HepG2 (cell line): ENCODE data around the gene ZFHX3. TPM values are rescaled to one million over a fixed set of nuclear protein-coding genes. Genes with fewer than 3 reads are reported as not detected.

Experiments used
- AGO2 ChIP-seq: fragments of 200-400 bp; formaldehyde crosslinking; optimal IDR thresholded peaks from 2 replicates; pipeline ENCODE3; 2017; ENCODE audit warnings: mild to moderate bottlenecking, low read depth, low read length, moderate library complexity
- CEBPG ChIP-seq: IDR thresholded peaks from 2 replicates; pipeline ENCODE4 v1.6.1; 2016
- POLR2AphosphoS2 ChIP-seq: IDR thresholded peaks from 2 replicates; pipeline ENCODE4 v1.6.1; 2011; ENCODE audit warnings: low read depth, low read length, improper control_type of control experiment
- SNAI1 ChIP-seq: sonication (generic); formaldehyde crosslinking; IDR thresholded peaks from 2 replicates; pipeline ENCODE4 v1.5.0; 2020; ENCODE audit warnings: mild to moderate bottlenecking, missing genetic modification reagents, borderline replicate concordance
- SOX5 ChIP-seq: IDR thresholded peaks from 2 replicates; pipeline ENCODE4 v1.6.1; 2016; ENCODE audit warnings: borderline replicate concordance
- ZBTB3 ChIP-seq: sonication (generic); formaldehyde crosslinking; IDR thresholded peaks from 2 replicates; pipeline ENCODE4 v1.4.0; 2020; ENCODE audit warnings: low read depth, mild to moderate bottlenecking, moderate library complexity, missing genetic modification reagents, borderline replicate concordance
- ZNF253 ChIP-seq: sonication (generic); formaldehyde crosslinking; IDR thresholded peaks from 2 replicates; pipeline ENCODE4 v1.8.0; 2022; ENCODE audit warnings: mild to moderate bottlenecking, missing genetic modification reagents, borderline replicate concordance
- polyA plus RNA-seq, 8 experiments: library from polyadenylated mRNA; depleted of rRNA in 3 of 8; stranded (reverse) in 7 of 8; unstranded in 1 of 8; fragments of >200 nt; fragmentation: Illumina TruSeq in 4 of 8; extraction: Trizol in 4 of 8; gene quantifications; 2 replicates each; pipeline versions ENCODE4 v1.2.1 to v1.2.3, GENCODE V29; 2011 to 2016; ENCODE audit warnings: low read depth in 4 of 8, missing spikeins in 1 of 8, mixed read lengths in 1 of 8; ENCODE audit not compliant: insufficient read depth in 1 of 8
- total RNA-seq, 5 experiments: library from RNA; depleted of rRNA; stranded (reverse); fragments of >200 nt; fragmentation: Illumina TruSeq; extraction: Trizol; gene quantifications; 2 replicates each; pipeline ENCODE4 v1.2.3, GENCODE V29; 2016; ENCODE audit warnings: low read depth in 1 of 5
- TF ChIP-seq, protein P1 (sequence below), 2 experiments: fragments of 450-650 bp in 1 of 2; sonication (generic) in 1 of 2; formaldehyde crosslinking in 1 of 2; IDR thresholded peaks; 2 replicates each; pipeline versions ENCODE4 v1.6.1 to v1.8.0; 2016 to 2022; ENCODE audit warnings: antibody characterized with exemption in 1 of 2, mild to moderate bottlenecking in 1 of 2, missing genetic modification reagents in 1 of 2
- TF ChIP-seq, protein P2 (sequence below): sonication (generic); formaldehyde crosslinking; IDR thresholded peaks from 2 replicates; pipeline ENCODE4 v1.4.0; 2020; ENCODE audit warnings: missing genetic modification reagents, borderline replicate concordance
- TF ChIP-seq, protein P3 (sequence below): conservative IDR thresholded peaks from 2 replicates; pipeline ENCODE4 v1.6.1; 2018; ENCODE audit warnings: missing genetic modification reagents
- TF ChIP-seq, protein P4 (sequence below): sonication (generic); formaldehyde crosslinking; IDR thresholded peaks from 2 replicates; pipeline ENCODE4 v1.9.0; 2021; ENCODE audit warnings: missing genetic modification reagents, mild to moderate bottlenecking, borderline replicate concordance
- TF ChIP-seq, protein P5 (sequence below): sonication (generic); formaldehyde crosslinking; IDR thresholded peaks from 2 replicates; pipeline ENCODE4 v1.4.0; 2020; ENCODE audit warnings: mild to moderate bottlenecking, missing genetic modification reagents

ZFHX3 gene
- total and polyA plus RNA-seq, 2 of the 13 experiments (the other 11 are each of a cell fraction or from before 2014, with no cell fraction given): 5.0 to 6.0 TPM

DNA sequence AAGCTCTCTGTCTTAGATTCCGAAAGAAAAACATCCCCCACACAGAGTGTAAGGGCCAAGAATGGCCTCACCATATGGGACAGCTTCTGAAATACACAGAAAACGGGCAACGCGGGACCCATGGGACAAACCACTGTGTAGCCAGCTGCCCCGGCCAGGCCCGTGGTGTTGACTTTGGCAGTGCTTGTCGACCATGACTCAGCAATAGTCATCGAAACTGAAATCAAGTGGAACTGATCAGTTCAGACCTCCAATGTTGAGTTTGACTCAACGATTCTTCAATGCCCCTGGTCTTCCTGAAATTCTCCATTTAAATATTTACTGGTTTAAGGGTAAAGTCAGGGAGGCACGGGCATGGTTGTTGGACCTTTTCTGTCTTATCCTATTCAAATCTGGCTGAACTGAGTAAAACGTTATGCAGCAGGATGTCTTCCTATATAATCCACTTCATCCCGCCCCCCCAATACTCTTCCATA is 27.5 kb downstream of the ZFHX3 start (continued):
- TF ChIP-seq, protein P1, sequence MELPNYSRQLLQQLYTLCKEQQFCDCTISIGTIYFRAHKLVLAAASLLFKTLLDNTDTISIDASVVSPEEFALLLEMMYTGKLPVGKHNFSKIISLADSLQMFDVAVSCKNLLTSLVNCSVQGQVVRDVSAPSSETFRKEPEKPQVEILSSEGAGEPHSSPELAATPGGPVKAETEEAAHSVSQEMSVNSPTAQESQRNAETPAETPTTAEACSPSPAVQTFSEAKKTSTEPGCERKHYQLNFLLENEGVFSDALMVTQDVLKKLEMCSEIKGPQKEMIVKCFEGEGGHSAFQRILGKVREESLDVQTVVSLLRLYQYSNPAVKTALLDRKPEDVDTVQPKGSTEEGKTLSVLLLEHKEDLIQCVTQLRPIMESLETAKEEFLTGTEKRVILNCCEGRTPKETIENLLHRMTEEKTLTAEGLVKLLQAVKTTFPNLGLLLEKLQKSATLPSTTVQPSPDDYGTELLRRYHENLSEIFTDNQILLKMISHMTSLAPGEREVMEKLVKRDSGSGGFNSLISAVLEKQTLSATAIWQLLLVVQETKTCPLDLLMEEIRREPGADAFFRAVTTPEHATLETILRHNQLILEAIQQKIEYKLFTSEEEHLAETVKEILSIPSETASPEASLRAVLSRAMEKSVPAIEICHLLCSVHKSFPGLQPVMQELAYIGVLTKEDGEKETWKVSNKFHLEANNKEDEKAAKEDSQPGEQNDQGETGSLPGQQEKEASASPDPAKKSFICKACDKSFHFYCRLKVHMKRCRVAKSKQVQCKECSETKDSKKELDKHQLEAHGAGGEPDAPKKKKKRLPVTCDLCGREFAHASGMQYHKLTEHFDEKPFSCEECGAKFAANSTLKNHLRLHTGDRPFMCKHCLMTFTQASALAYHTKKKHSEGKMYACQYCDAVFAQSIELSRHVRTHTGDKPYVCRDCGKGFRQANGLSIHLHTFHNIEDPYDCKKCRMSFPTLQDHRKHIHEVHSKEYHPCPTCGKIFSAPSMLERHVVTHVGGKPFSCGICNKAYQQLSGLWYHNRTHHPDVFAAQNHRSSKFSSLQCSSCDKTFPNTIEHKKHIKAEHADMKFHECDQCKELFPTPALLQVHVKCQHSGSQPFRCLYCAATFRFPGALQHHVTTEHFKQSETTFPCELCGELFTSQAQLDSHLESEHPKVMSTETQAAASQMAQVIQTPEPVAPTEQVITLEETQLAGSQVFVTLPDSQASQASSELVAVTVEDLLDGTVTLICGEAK (IDR thresholded peaks at IDR 0.05): no peak
- TF ChIP-seq, protein P1 (CRISPR knock-in tag; IDR thresholded peaks at IDR 0.05): peak; percentile 36; the same call in 1 of the 2 replicates
- TF ChIP-seq, protein P2, sequence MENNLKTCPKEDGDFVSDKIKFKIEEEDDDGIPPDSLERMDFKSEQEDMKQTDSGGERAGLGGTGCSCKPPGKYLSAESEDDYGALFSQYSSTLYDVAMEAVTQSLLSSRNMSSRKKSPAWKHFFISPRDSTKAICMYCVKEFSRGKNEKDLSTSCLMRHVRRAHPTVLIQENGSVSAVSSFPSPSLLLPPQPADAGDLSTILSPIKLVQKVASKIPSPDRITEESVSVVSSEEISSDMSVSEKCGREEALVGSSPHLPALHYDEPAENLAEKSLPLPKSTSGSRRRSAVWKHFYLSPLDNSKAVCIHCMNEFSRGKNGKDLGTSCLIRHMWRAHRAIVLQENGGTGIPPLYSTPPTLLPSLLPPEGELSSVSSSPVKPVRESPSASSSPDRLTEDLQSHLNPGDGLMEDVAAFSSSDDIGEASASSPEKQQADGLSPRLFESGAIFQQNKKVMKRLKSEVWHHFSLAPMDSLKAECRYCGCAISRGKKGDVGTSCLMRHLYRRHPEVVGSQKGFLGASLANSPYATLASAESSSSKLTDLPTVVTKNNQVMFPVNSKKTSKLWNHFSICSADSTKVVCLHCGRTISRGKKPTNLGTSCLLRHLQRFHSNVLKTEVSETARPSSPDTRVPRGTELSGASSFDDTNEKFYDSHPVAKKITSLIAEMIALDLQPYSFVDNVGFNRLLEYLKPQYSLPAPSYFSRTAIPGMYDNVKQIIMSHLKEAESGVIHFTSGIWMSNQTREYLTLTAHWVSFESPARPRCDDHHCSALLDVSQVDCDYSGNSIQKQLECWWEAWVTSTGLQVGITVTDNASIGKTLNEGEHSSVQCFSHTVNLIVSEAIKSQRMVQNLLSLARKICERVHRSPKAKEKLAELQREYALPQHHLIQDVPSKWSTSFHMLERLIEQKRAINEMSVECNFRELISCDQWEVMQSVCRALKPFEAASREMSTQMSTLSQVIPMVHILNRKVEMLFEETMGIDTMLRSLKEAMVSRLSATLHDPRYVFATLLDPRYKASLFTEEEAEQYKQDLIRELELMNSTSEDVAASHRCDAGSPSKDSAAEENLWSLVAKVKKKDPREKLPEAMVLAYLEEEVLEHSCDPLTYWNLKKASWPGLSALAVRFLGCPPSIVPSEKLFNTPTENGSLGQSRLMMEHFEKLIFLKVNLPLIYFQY: no peak
- TF ChIP-seq, protein P3, sequence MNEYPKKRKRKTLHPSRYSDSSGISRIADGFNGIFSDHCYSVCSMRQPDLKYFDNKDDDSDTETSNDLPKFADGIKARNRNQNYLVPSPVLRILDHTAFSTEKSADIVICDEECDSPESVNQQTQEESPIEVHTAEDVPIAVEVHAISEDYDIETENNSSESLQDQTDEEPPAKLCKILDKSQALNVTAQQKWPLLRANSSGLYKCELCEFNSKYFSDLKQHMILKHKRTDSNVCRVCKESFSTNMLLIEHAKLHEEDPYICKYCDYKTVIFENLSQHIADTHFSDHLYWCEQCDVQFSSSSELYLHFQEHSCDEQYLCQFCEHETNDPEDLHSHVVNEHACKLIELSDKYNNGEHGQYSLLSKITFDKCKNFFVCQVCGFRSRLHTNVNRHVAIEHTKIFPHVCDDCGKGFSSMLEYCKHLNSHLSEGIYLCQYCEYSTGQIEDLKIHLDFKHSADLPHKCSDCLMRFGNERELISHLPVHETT (CRISPR knock-in tag): no peak
- TF ChIP-seq CEBPG (peak; percentile 51; the same call in 1 of the 2 replicates), SOX5 (CRISPR knock-in tag) (peak; percentile 67; the same call in 1 of the 2 replicates), ZNF253 (CRISPR knock-in tag) (no peak), POLR2AphosphoS2 (no peak), ZBTB3 (CRISPR knock-in tag) (peak; percentile 96), AGO2 (no peak), SNAI1 (CRISPR knock-in tag) (no peak)
- TF ChIP-seq, protein P4, sequence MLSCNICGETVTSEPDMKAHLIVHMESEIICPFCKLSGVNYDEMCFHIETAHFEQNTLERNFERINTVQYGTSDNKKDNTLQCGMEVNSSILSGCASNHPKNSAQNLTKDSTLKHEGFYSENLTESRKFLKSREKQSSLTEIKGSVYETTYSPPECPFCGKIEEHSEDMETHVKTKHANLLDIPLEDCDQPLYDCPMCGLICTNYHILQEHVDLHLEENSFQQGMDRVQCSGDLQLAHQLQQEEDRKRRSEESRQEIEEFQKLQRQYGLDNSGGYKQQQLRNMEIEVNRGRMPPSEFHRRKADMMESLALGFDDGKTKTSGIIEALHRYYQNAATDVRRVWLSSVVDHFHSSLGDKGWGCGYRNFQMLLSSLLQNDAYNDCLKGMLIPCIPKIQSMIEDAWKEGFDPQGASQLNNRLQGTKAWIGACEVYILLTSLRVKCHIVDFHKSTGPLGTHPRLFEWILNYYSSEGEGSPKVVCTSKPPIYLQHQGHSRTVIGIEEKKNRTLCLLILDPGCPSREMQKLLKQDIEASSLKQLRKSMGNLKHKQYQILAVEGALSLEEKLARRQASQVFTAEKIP (CRISPR knock-in tag): no peak
- TF ChIP-seq, protein P5, sequence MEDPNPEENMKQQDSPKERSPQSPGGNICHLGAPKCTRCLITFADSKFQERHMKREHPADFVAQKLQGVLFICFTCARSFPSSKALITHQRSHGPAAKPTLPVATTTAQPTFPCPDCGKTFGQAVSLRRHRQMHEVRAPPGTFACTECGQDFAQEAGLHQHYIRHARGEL (CRISPR knock-in tag): no peak
